Thoracic aorta (tissue), 2 donors: ENCODE results near the gene TOX2. TPM values are rescaled to one million over a fixed set of nuclear protein-coding genes. Genes with fewer than 3 reads are reported as not detected.

Source experiments
- ATAC-seq: fragments of 150-250 bp; one replicate; pipeline ENCODE4 v1.8.0; 2017; ENCODE audit warnings: low read depth; ENCODE audit not compliant: insufficient number of reproducible peaks, low FRiP score
- DNase-seq: peaks from one replicate; pipeline ENCODE4 v3.0.0-alpha.2; 2020; ENCODE audit warnings: low spot score
- H3K27ac ChIP-seq, 2 donors: fragments of 200-600 bp; sonication (generic); 1 replicate in 1 of 2; 2 replicates in 1 of 2; pipeline ENCODE4 v1.5.1; 2016; ENCODE audit warnings: mild to moderate bottlenecking in 2 of 2, moderate library complexity in 2 of 2
- H3K27me3 ChIP-seq: fragments of 200-600 bp; sonication (generic); replicated peaks from 2 replicates; pipeline ENCODE4 v1.6.0; 2016; ENCODE audit warnings: mild to moderate bottlenecking; ENCODE audit not compliant: insufficient read depth
- H3K36me3 ChIP-seq: fragments of 200-600 bp; sonication (generic); one replicate; pipeline ENCODE4 v1.5.1; 2016
- H3K4me1 ChIP-seq, 2 donors: fragments of 200-600 bp; sonication (generic); 1 replicate in 1 of 2; 2 replicates in 1 of 2; pipeline versions ENCODE4 v1.5.1 to v1.6.0; 2016; ENCODE audit warnings: low read depth in 2 of 2, mild to moderate bottlenecking in 1 of 2; ENCODE audit not compliant: control insufficient read depth in 1 of 2
- H3K4me3 ChIP-seq: fragments of 200-600 bp; sonication (generic); 2 replicates; pipeline ENCODE4 v1.5.1; 2016; ENCODE audit warnings: mild to moderate bottlenecking
- H3K9me3 ChIP-seq: fragments of 200-600 bp; sonication (generic); 2 replicates; pipeline ENCODE4 v1.5.1; 2016
- total RNA-seq, 2 donors: library from RNA; depleted of rRNA; stranded (reverse); fragments of >200 nt; gene quantifications; one replicate each; pipeline versions ENCODE4 v1.1.0 to v1.2.3, GENCODE V29; 2016
- TF ChIP-seq, protein P1 (sequence below): fragments of 200-600 bp; sonication (generic); IDR thresholded peaks from one replicate; pipeline ENCODE4 v1.5.1; 2019; ENCODE audit warnings: antibody characterized with exemption

The TOX2 gene
- total RNA-seq, 2 donors from 2014 or later: 4.2 to 14.6 TPM

DNA sequence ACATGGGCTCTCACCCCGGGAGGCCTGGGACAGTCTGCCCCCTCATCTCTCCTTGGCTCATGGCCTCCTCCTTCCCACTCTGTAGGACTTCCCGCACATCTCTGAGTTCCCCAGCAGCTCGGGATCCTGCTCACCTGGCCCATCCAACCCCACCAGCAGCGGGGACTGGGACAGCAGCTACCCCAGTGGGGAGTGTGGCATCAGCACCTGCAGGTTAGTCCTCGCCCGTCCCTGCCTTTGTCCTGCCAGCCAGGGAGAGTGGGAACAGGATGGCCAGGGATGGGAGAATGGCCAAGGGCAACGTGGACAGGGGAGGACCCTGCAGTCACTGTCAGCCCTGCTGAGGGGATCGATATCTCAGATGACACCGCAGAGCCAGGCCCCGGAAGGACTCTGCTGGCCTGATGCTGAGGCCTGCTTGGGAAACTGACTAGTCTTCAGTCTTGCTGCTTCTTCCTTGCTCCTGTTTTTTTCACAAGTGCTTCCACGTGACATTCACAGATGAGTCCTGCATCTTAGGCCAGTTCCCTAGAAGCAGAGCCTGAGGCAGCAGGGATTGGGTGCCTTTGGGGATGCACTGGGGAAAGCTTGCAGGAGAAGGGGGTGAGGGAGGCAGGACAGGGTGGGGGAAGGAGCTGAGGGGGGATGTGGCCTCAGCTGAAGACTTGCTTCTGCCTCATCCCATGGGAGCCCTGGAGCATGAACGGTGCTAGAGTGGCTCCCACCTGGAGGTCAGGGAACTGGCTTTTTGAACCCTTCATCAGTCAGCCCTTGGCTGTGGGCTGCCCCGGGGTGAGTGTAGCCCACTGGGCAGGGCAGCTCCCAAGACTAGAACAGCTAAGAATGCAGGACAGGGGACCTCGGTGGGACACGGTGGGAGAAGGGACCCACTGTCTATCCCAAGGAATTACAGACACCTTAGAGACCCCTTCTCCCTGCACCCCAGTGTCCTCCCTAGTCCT, 152.3 kb downstream of the TOX2 start:
- Histone ChIP-seq H3K9me3 (peaks cover under 1% of the 10 kb centered on the region), H3K27ac (no peak overlapping the region), H3K36me3 (no peaks in the 10 kb centered on the region), H3K27me3 (no peaks in the 10 kb centered on the region), H3K4me1 (no peaks in the 10 kb centered on the region), H3K4me3 (no peak overlapping the region)
- TF ChIP-seq, protein P1, sequence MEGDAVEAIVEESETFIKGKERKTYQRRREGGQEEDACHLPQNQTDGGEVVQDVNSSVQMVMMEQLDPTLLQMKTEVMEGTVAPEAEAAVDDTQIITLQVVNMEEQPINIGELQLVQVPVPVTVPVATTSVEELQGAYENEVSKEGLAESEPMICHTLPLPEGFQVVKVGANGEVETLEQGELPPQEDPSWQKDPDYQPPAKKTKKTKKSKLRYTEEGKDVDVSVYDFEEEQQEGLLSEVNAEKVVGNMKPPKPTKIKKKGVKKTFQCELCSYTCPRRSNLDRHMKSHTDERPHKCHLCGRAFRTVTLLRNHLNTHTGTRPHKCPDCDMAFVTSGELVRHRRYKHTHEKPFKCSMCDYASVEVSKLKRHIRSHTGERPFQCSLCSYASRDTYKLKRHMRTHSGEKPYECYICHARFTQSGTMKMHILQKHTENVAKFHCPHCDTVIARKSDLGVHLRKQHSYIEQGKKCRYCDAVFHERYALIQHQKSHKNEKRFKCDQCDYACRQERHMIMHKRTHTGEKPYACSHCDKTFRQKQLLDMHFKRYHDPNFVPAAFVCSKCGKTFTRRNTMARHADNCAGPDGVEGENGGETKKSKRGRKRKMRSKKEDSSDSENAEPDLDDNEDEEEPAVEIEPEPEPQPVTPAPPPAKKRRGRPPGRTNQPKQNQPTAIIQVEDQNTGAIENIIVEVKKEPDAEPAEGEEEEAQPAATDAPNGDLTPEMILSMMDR: no peak
- ATAC-seq (no peak), DNase-seq (no peak)

DNA sequence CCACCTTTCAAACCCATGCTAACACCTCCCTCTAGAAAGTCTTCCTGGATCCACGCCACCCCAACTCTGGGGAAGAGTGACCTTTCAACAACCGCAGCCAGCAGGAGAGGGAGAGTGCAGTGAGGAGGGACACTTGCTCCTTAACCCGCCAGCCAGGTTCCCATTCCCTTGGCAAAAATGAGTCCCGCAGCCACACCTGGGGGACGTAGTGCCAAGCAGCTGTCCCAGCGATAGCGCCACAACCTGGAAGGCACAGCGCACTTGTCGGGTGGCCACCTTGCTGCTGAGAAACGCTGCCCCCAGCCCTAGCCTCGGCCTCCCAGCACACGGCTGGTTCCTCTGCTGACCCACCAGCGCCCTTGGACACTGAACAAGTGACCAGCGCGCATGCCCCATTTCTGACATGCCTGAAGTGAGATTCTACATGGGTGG, 153.0 kb downstream of the TOX2 start:
- Histone ChIP-seq H3K27me3 (no peaks in the 10 kb centered on the region), H3K4me3 (no peak overlapping the region), H3K27ac (no peak overlapping the region), H3K4me1 (no peaks in the 10 kb centered on the region), H3K36me3 (no peaks in the 10 kb centered on the region), H3K9me3 (no peaks in the 10 kb centered on the region)
- no peak for ATAC-seq
- TF ChIP-seq, protein P1: no peak
- DNase-seq: no peak

DNA sequence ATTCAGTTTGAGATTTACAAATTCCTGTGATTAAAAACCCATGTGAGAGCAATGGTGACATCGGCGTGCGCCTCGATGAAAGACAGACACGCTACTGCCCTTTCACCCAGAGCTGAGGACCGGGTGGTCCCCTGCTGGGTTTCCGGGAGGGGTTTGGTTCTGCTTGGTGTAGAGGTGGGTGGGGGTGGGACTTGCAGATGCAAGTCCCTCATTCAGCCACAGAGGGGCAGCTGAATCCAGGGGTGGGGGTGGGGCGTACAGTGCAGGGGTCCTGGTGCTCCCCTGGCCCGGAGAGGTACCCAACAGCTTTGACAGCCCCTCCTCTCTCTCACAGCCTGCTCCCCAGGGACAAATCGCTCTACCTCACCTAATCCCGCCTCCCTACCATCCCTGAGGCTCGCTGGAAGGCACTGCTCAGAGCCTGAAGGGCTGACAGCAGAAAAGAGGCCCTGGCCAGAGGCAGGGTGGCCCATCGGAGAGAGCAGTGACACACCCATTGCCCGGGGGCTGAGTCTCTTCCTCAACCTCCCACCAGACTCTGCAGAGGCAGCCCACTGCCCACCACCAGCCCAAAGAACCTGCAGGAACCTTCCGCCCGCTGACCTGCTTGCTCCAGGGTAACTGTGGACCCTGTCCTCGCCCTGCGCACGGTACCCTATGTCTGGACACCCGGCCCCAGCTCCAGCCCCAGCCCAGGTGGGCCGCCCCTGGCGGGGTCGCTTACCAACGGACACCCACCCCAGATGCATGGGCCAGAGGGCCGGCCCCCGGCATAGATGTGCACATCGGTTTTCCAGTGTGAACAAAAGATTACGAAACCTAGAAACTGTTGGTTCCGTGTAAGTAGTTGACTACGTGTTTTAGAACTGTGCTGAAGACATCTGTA, 153.9 kb downstream of the TOX2 start:
- ATAC-seq (no peak), DNase-seq (no peak)
- Histone ChIP-seq H3K27ac (no peak overlapping the region), H3K4me1 (no peaks in the 10 kb centered on the region), H3K4me3 (no peak overlapping the region), H3K27me3 (no peaks in the 10 kb centered on the region), H3K9me3 (no peaks in the 10 kb centered on the region), H3K36me3 (no peaks in the 10 kb centered on the region)
- TF ChIP-seq, protein P1: no peak

DNA sequence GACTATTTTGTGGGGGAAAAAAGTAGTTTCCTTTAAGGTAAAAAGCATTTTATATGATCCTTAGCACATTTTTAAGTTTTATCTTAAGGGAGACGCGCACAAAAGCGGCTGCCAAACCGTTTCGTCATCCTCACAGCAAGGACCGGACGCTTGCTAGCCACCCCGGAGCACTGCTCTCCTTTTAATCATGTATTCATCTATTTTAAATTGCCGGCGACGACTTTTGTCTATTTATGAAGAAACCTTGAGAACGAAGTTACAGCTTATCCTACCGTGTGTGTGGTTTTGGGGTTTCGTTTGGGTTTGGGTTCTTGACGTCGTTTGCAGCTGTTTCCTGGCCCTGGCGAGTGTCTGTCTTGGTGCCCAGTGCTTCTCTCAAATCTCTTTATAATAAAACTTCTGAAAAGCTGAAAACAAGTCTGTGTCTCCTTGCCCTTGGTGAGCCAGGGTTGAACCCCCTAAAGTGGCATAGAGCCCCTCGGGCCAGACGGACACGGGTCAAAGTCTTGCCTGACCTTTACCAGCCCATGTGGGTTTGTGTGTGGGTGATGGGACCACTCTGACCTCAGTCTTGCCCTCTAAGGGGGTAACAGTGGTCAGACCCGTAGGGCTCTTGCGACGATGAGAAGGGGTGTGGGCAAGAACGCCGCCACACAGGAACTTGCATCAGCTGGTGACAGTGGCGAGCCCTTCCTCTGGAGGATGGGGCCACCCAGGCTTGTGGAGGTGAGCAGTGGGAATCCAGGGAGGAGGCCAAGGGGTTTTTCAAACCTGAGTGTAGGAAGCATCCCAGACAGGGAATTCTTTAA, 154.8 kb downstream of the TOX2 start:
- no peak overlapping the region for H3K27ac ChIP-seq
- no peaks in the 10 kb centered on the region for H3K27me3 ChIP-seq
- TF ChIP-seq, protein P1: no peak
- no peaks in the 10 kb centered on the region for H3K36me3 ChIP-seq
- H3K9me3 ChIP-seq: no peaks in the 10 kb centered on the region
- no peak overlapping the region for H3K4me3 ChIP-seq
- H3K4me1 ChIP-seq: peaks cover 8% of the 10 kb centered on the region in 2 donors
- DNase-seq: no peak
- ATAC-seq: no peak
